ENCODE data around the gene SNN. TPM values are rescaled to one million over a fixed set of nuclear protein-coding genes. Genes with fewer than 3 reads are reported as not detected.

Gene SNN
- total RNA-seq, 6 experiments from 2014 or later: 3.5 to 7.9 (median 5.6) TPM

DNA sequence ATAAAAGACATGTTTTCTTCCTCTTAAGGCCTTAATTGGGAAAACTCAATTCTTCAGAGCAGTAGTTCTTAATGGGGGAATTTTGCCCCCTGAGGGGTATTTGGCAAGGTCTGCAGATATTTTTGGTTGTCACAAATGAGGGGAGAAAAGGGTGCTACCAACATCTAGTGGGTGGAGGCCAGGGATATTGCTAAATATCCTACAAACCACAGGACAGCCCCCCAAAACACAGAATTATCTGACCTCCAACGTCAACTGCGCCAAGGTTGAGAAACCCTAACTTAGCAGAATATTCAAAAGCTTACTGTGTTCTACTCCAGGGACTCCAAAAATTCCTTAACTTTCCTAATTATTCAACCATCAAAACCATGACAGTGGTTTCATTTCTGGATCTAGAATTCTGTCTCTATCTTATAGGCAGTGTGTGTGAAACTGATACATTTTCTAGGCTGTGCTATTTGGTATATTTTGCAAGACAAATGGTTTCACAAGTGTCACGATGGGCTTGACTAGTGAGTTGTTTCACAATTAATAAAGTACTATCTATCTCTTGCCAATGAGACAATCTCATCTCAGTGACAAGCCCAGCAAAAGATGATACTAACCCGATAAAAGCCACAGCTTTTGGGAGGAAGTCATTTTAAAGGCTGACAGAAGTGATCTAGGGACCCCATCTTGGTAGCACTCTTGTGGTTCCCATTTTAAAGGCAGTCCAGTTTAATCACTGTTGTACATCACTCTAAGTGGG is 59.7 kb downstream of the SNN start:
- peak; percentile 20 to 51 (median 51) for ATAC-seq
- H3K4me3 ChIP-seq: no peak overlapping the region
- TF ChIP-seq, protein P1, sequence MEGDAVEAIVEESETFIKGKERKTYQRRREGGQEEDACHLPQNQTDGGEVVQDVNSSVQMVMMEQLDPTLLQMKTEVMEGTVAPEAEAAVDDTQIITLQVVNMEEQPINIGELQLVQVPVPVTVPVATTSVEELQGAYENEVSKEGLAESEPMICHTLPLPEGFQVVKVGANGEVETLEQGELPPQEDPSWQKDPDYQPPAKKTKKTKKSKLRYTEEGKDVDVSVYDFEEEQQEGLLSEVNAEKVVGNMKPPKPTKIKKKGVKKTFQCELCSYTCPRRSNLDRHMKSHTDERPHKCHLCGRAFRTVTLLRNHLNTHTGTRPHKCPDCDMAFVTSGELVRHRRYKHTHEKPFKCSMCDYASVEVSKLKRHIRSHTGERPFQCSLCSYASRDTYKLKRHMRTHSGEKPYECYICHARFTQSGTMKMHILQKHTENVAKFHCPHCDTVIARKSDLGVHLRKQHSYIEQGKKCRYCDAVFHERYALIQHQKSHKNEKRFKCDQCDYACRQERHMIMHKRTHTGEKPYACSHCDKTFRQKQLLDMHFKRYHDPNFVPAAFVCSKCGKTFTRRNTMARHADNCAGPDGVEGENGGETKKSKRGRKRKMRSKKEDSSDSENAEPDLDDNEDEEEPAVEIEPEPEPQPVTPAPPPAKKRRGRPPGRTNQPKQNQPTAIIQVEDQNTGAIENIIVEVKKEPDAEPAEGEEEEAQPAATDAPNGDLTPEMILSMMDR (IDR thresholded peaks at IDR 0.05): no peak
- no peak for TF ChIP-seq POLR2A (IDR thresholded peaks at IDR 0.05)
- 29% methylated on average over 4 of the region's 4 CpGs for WGBS (ENCODE audit: insufficient coverage, low coverage, low lambda C conversion rate, missing lambda C conversion rate)
- H3K4me1 ChIP-seq: peaks cover 0 to 73% (median 26%) of the 10 kb centered on the region in 4 donors
- H3K36me3 ChIP-seq: peaks cover 0 to 58% (median 14%) of the 10 kb centered on the region in 4 donors
- DNase-seq: no peak
- H3K27me3 ChIP-seq: no peaks in the 10 kb centered on the region
- H3K27ac ChIP-seq: peak overlapping the region in 2 of 3 donors; percentile 46 to 68
- intact Hi-C loops (cut with DNase I): loop anchor here in 1 of 2 donors (10.0 kb wide), 1 partner anchor 67 kb away; the partner anchor contains the start of gene ZC3H7A
- no peaks in the 10 kb centered on the region for H3K9me3 ChIP-seq

Other genes starting within 250 kb of the SNN start
- gene LITAF, start 81.5 kb upstream of the SNN start, total RNA-seq: 100 to 1,000 TPM in 1 of 6 experiments, 10 to 100 TPM in 5; 43.7 to 148 (median 59.1) TPM
- 10 to 100 TPM; 43.2 to 63.3 (median 54.0) TPM for gene TXNDC11, start 74.4 kb downstream of the SNN start, total RNA-seq
- 10 to 100 TPM; 22.8 to 34.0 (median 26.9) TPM for gene ZC3H7A, start 128.8 kb downstream of the SNN start, total RNA-seq
- 10 to 100 TPM; 38.1 to 77.3 (median 54.9) TPM for gene RSL1D1, start 183.1 kb downstream of the SNN start, total RNA-seq
- gene GSPT1, start 247.5 kb downstream of the SNN start, total RNA-seq: 10 to 100 TPM; 47.9 to 75.9 (median 50.6) TPM